PC-3 (cell line): ENCODE data around the gene MAGI2. TPM values are rescaled to one million over a fixed set of nuclear protein-coding genes. Genes with fewer than 3 reads are reported as not detected.

Experiments used
- ATAC-seq: fragments of 200-7000 bp; cut with Tn5 transposase; 2 replicates; pipeline ENCODE4 v1.9.1; 2020; ENCODE audit warnings: mild to moderate bottlenecking, moderate library complexity
- BruUV-seq: library from RNA; stranded (reverse); fragments of 400-500 nt; replicated peaks from 2 replicates; lab custom pipeline; 2021; lab: Mats Ljungman, UMichigan
- CTCF ChIA-PET: fragments of 300-600 bp; sonication (Branson Sonifier 250); formaldehyde crosslinking; loops from one replicate; lab custom pipeline; 2022; ENCODE audit warnings: antibody characterized with exemption; lab: Charles Lee
- POLR2A ChIA-PET: fragments of 300-600 bp; sonication (Branson Sonifier 250); formaldehyde crosslinking; loops from one replicate; lab custom pipeline; 2022; ENCODE audit warnings: antibody characterized with exemption; ENCODE audit not compliant: unreplicated experiment; lab: Charles Lee
- DNase-seq: peaks from one replicate; pipeline ENCODE4 v3.0.0-alpha.2; 2015
- H2AFZ ChIP-seq: fragments of 300-600 bp; sonication (generic); 2 replicates; pipeline ENCODE4 v1.6.0; 2016; ENCODE audit warnings: antibody characterized with exemption, low read length
- H3F3A ChIP-seq: fragments of 300-600 bp; sonication (generic); one replicate; pipeline ENCODE4 v1.6.0; 2017; ENCODE audit warnings: antibody characterized with exemption, low read length, control low read depth, mild to moderate bottlenecking; ENCODE audit not compliant: unreplicated experiment
- H3K27ac ChIP-seq: fragments of 300-600 bp; sonication (generic); 2 replicates; pipeline ENCODE4 v1.5.1; 2016; ENCODE audit warnings: mild to moderate bottlenecking, low read length
- H3K27me3 ChIP-seq: fragments of 300-600 bp; sonication (generic); 2 replicates; pipeline ENCODE4 v1.6.1; 2016; ENCODE audit warnings: low read length, mixed read lengths
- H3K36me3 ChIP-seq: fragments of 300-600 bp; sonication (generic); 2 replicates; pipeline ENCODE4 v1.6.1; 2016; ENCODE audit warnings: low read depth, mixed run types, low read length, mixed read lengths
- H3K4me1 ChIP-seq: fragments of 300-600 bp; sonication (generic); 2 replicates; pipeline ENCODE4 v1.5.1; 2016; ENCODE audit warnings: low read length; ENCODE audit not compliant: insufficient read depth
- H3K4me2 ChIP-seq: fragments of 300-600 bp; sonication (generic); 2 replicates; pipeline ENCODE4 v1.6.0; 2016; ENCODE audit warnings: low read length
- H3K4me3 ChIP-seq: fragments of 300-600 bp; sonication (generic); 2 replicates; pipeline ENCODE4 v1.5.1; 2016; ENCODE audit warnings: mild to moderate bottlenecking, low read length, mixed read lengths
- H3K79me2 ChIP-seq: fragments of 300-600 bp; sonication (generic); 2 replicates; pipeline ENCODE4 v1.6.1; 2017; ENCODE audit warnings: low read length, mixed read lengths
- H3K9ac ChIP-seq: fragments of 300-600 bp; sonication (generic); 2 replicates; pipeline ENCODE4 v1.6.0; 2016; ENCODE audit warnings: mild to moderate bottlenecking, low read length
- H3K9me2 ChIP-seq: fragments of 300-600 bp; sonication (generic); replicated peaks from 2 replicates; pipeline ENCODE4 v1.6.1; 2016; ENCODE audit warnings: mixed run types, low read length, mixed read lengths
- H3K9me3 ChIP-seq: fragments of 300-600 bp; sonication (generic); 2 replicates; pipeline ENCODE4 v1.6.1; 2016; ENCODE audit warnings: low read length, mixed read lengths
- H4K20me1 ChIP-seq: fragments of 300-600 bp; sonication (generic); 2 replicates; pipeline ENCODE4 v1.6.1; 2016; ENCODE audit warnings: low read length, mixed read lengths
- CTCF ChIP-seq: fragments of 300-600 bp; sonication (generic); conservative IDR thresholded peaks from 2 replicates; pipeline ENCODE4 v1.5.1; 2017; ENCODE audit warnings: antibody characterized with exemption, low read depth, mild to moderate bottlenecking, low read length
- EZH2 ChIP-seq: fragments of 300-600 bp; sonication (generic); IDR thresholded peaks from one replicate; pipeline ENCODE4 v1.6.1; 2017; ENCODE audit warnings: antibody characterized with exemption, mild to moderate bottlenecking, low read length; ENCODE audit not compliant: unreplicated experiment
- EZH2phosphoT487 ChIP-seq: fragments of 300-600 bp; sonication (generic); IDR thresholded peaks from 2 replicates; pipeline ENCODE4 v1.6.1; 2018; ENCODE audit warnings: mild to moderate bottlenecking, antibody characterized with exemption, low read length, borderline replicate concordance
- intact Hi-C: fragments of 100-400 bp; cut with micrococcal nuclease; formaldehyde crosslinking; loops from 2 replicates; pipeline ENCODE4 v1.9.0; 2023
- total RNA-seq: library from RNA; depleted of rRNA; stranded (reverse); fragments of >200 nt; gene quantifications from 2 replicates; pipeline ENCODE4 v1.2.3, GENCODE V29; 2014

MAGI2 gene
- total RNA-seq, 1 experiment from 2014 or later: not detected

- CTCF ChIA-PET: no interaction called here
- BruUV-seq: no TSS peak
- TF ChIP-seq EZH2phosphoT487: no peak
- no peak for TF ChIP-seq CTCF
- TF ChIP-seq EZH2: no peak
Observed at GRCh38 chr7:78558566-78558965, 894.9 kb downstream of the MAGI2 start.

GRCh38 chr7:78543976-78544375 is 909.5 kb downstream of the MAGI2 start:
- Histone ChIP-seq H2AFZ (no peak overlapping the region), H3K9me3 (no peaks in the 10 kb centered on the region), H3K27me3 (0 out of 2 replicates have a peak, but pooled peaks cover 3% of the 10 kb centered on the region), H3F3A (no peaks in the 10 kb centered on the region), H3K27ac (no peak overlapping the region), H3K9me2 (no peaks in the 10 kb centered on the region), H3K36me3 (no peaks in the 10 kb centered on the region), H4K20me1 (no peaks in the 10 kb centered on the region), H3K4me3 (no peak overlapping the region), H3K4me2 (no peak overlapping the region), H3K4me1 (no peaks in the 10 kb centered on the region), H3K79me2 (no peaks in the 10 kb centered on the region), H3K9ac (no peak overlapping the region)
- BruUV-seq: no TSS peak
- intact Hi-C loops: no loop called here
- TF ChIP-seq EZH2phosphoT487 (no peak), CTCF (no peak), EZH2 (no peak)
- no peak for ATAC-seq
- CTCF ChIA-PET: no interaction called here
- no peak for DNase-seq
- POLR2A ChIA-PET: no interaction called here

More at GRCh38 chr7:78558566-78558965, 894.9 kb downstream of the MAGI2 start:
- H3K27ac ChIP-seq: no peak overlapping the region
- H3K27me3 ChIP-seq: peaks cover 31% of the 10 kb centered on the region
- H3F3A ChIP-seq: no peaks in the 10 kb centered on the region
- no peak overlapping the region for H3K4me2 ChIP-seq
- H3K9me2 ChIP-seq: no peaks in the 10 kb centered on the region
- DNase-seq (no peak), ATAC-seq (no peak)
- H3K9me3 ChIP-seq: no peaks in the 10 kb centered on the region
- no peak overlapping the region for H3K9ac ChIP-seq
- H3K79me2 ChIP-seq: no peaks in the 10 kb centered on the region
- POLR2A ChIA-PET: interaction anchor here (0.5 kb wide), 1 partner anchor 1103 kb away, joined by 5 read pairs; no protein-coding TSS in a partner anchor
- no peaks in the 10 kb centered on the region for H4K20me1 ChIP-seq
- H3K4me1 ChIP-seq: no peaks in the 10 kb centered on the region
- intact Hi-C loops: no loop called here
- no peak overlapping the region for H2AFZ ChIP-seq
- no peak overlapping the region for H3K4me3 ChIP-seq
- no peaks in the 10 kb centered on the region for H3K36me3 ChIP-seq

GRCh38 chr7:78542981-78543380 is 910.5 kb downstream of the MAGI2 start:
- Histone ChIP-seq H3K9ac (no peak overlapping the region), H3F3A (no peaks in the 10 kb centered on the region), H3K36me3 (no peaks in the 10 kb centered on the region), H3K9me2 (no peaks in the 10 kb centered on the region), H3K27ac (no peak overlapping the region), H3K79me2 (no peaks in the 10 kb centered on the region), H3K27me3 (0 out of 2 replicates have a peak, but pooled peaks cover under 1% of the 10 kb centered on the region), H3K4me2 (no peak overlapping the region), H3K4me1 (no peaks in the 10 kb centered on the region), H4K20me1 (no peaks in the 10 kb centered on the region), H2AFZ (no peak overlapping the region), H3K9me3 (no peaks in the 10 kb centered on the region), H3K4me3 (no peak overlapping the region)
- ChIA-PET POLR2A (no interaction called here), CTCF (no interaction called here)
- BruUV-seq: no TSS peak
- no peak for ATAC-seq
- DNase-seq: no peak
- TF ChIP-seq CTCF (no peak), EZH2phosphoT487 (no peak), EZH2 (no peak)
- intact Hi-C loops: no loop called here
